ENCODE results near the gene ECM2.

DNA sequence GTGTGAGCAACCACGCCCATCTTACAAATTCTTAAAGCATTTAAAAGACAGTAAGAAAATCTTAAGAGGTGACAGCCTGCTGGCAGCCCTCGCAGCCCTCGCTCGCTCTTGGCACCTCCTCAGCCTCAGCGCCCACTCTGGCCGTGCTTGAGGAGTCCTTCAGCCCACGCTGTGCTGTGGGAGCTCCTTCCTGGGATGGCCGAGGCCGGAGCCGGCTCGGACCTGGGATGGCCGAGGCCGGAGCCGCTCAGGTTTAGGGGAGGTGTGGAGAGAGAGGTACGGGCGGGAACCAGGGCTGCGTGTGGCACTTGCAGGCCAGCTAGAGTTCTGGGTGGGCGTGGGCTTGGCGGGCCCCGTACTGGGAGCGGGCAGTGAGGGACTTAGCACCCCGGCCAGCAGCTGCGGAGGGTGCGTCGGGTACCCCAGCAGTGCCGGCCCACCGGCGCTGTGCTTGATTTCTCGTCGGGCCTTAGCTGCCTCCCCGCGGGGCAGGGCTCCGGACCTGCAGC is 9.3 kb upstream of the ECM2 start:
- TF ChIP-seq CTCF (IDR thresholded peaks at IDR 0.05; ENCODE audit: low read length) (no peak), EZH2phosphoT487 (IDR thresholded peaks at IDR 0.05; ENCODE audit: low read length) (no peak)

Measured in MM.1S (cell line).